Heart left ventricle (tissue), 16 donors: ENCODE data around the gene IGF2R. TPM values are rescaled to one million over a fixed set of nuclear protein-coding genes. Genes with fewer than 3 reads are reported as not detected.

Experiments used
- ATAC-seq, 4 donors: fragments of 200-7000 bp; cut with Tn5 transposase; one replicate each; pipeline ENCODE4 v1.9.1; 2020 to 2022; ENCODE audit warnings: moderate library complexity in 4 of 4, mild to moderate bottlenecking in 3 of 4, moderate number of reproducible peaks in 1 of 4
- DNase-seq, 5 donors: peaks; one replicate each; pipeline ENCODE4 v3.0.0-alpha.2; 2020
- H3K27ac ChIP-seq, 12 donors: fragments of 200-600 bp; sonication (generic) in 4 of 12; one replicate each; pipeline versions ENCODE4 v1.5.0 to v1.8.0; 2016 to 2022; ENCODE audit warnings: mild to moderate bottlenecking in 2 of 12
- H3K27me3 ChIP-seq, 9 donors: fragments of 200-600 bp; sonication (generic) in 2 of 9; one replicate each; pipeline versions ENCODE4 v1.5.1 to v1.8.0; 2016 to 2022; ENCODE audit warnings: mild to moderate bottlenecking in 3 of 9
- H3K36me3 ChIP-seq, 9 donors: fragments of 200-600 bp; sonication (generic) in 2 of 9; one replicate each; pipeline versions ENCODE4 v1.5.0 to v1.8.0; 2018 to 2022; ENCODE audit warnings: mild to moderate bottlenecking in 2 of 9
- H3K4me1 ChIP-seq, 12 donors: fragments of 200-600 bp; sonication (generic) in 4 of 12; one replicate each; pipeline versions ENCODE4 v1.5.0 to v1.8.0; 2016 to 2022; ENCODE audit warnings: mild to moderate bottlenecking in 3 of 12
- H3K4me3 ChIP-seq, 12 donors: fragments of 200-600 bp; sonication (generic) in 4 of 12; one replicate each; pipeline versions ENCODE4 v1.5.0 to v1.8.0; 2017 to 2022; ENCODE audit warnings: mild to moderate bottlenecking in 9 of 12, moderate library complexity in 4 of 12
- H3K9me3 ChIP-seq, 12 donors: fragments of 200-600 bp; sonication (generic) in 4 of 12; one replicate each; pipeline versions ENCODE4 v1.5.0 to v1.8.0; 2016 to 2022; ENCODE audit warnings: mild to moderate bottlenecking in 1 of 12
- CTCF ChIP-seq, 12 donors: fragments of 200-600 bp; sonication (generic) in 4 of 12; IDR thresholded peaks; one replicate each; pipeline versions ENCODE4 v1.5.0 to v1.8.0; 2018 to 2022; ENCODE audit warnings: antibody characterized with exemption in 12 of 12, mild to moderate bottlenecking in 5 of 12
- POLR2A ChIP-seq, 2 donors: fragments of 450-650 bp; IDR thresholded peaks; one replicate each; pipeline ENCODE4 v1.6.1; 2017; ENCODE audit warnings: antibody characterized with exemption in 2 of 2, mild to moderate bottlenecking in 2 of 2, moderate library complexity in 2 of 2
- WGBS, 4 donors: extraction: QIAGEN DNeasy Blood & Tissue Kit in 2 of 4; methylation state at CpG; one replicate each; pipeline versions ENCODE4 v1.1.5 to v1.1.7; 2013 to 2018; 5-methylcytosine and 5-hydroxymethylcytosine counted together
- intact Hi-C, 10 donors: fragments of 100-400 bp; cut with DNase I; formaldehyde crosslinking; loops; one replicate each; pipeline versions ENCODE4 v1.11.1 to v1.14.2; 2022
- polyA plus RNA-seq, 2 donors: library from polyadenylated mRNA; stranded (reverse); fragments of 200-250 nt; gene quantifications; one replicate each; pipeline ENCODE4 v1.2.3, GENCODE V29; 2013
- total RNA-seq, 9 donors: library from RNA; depleted of rRNA in 2 of 9; stranded (reverse); fragments of >200 nt in 2 of 9; fragmentation: NEBNext Ultra II Directional in 3 of 9; extraction: Animal tissue kit (Norgen Biotek cat#: 25700) in 3 of 9; gene quantifications; one replicate each; pipeline versions ENCODE4 v1.1.0 to v1.2.4, GENCODE V29; 2016 to 2023
- donor health status: ischemic (EF 13 %, LVEDD 7.1; RV severe dilation, severe dysfunction).
- donor health status: healthy with polysubstance abuse.
- donor health status: DM: no; HTN: yes; CAD: no.
- donor health status: DM: no; HTN: no; CAD: no.
- donor health status: ischemic (EF 25% LVEDD 6.9; RV normal size, moderate dysfunction).
- donor health status: ischemic (EF 25% LVEDD 5.7; RV mildly dilated, moderate dysfunction).
- donor health status: healthy.
- donor health status: DM: yes; HTN: yes; CAD: no.
- donor health status: ischemic (EF 35%, LVEDD 5.7; RV mildly dilated, moderate dysfunction).
- donor health status: nonischemic (EF 11% LVEDD 7.7; RV severe dilation, severe dysfunction).
- donor health status: DM: yes; HTN: yes; CAD: no.
- donor health status: PGD.
- donor health status: ischemic (EF 29% LVEDD 5.4; RV normal size, mild dysfunction).
- donor health status: nonischemic (EF 23%, LVEDD 6.1; RV moderate dilation, normal function).

IGF2R gene
- total and polyA plus RNA-seq, 11 donors, result 15.4 to 111 (median 68.5) TPM

- intact Hi-C loops, result no loop called here
- no peaks in the 10 kb centered on the region for H3K36me3 ChIP-seq
- no peak overlapping the region for H3K4me3 ChIP-seq
- no peak for ATAC-seq
- H3K27me3 ChIP-seq, result no peaks in the 10 kb centered on the region
- H3K9me3 ChIP-seq, result peaks cover 0 to 19% (median 0%) of the 10 kb centered on the region in 12 donors
- no peak for TF ChIP-seq POLR2A (IDR thresholded peaks at IDR 0.05)
- TF ChIP-seq CTCF (IDR thresholded peaks at IDR 0.05), result no peak
- no peak overlapping the region for H3K27ac ChIP-seq
- no peaks in the 10 kb centered on the region for H3K4me1 ChIP-seq
- 92 to 96% (median 95%) methylated on average over 3 of the region's 3 CpGs for WGBS, 4 donors
- no peak for DNase-seq
Measured at GRCh38 chr6:160154471-160154870, 185.6 kb downstream of the IGF2R start.

GRCh38 chr6:160156842-160157241, 188.0 kb downstream of the IGF2R start:
- TF ChIP-seq POLR2A (IDR thresholded peaks at IDR 0.05) (no peak), CTCF (IDR thresholded peaks at IDR 0.05) (no peak)
- ATAC-seq (no peak), DNase-seq (no peak)
- H3K27me3 ChIP-seq, result no peaks in the 10 kb centered on the region
- no peaks in the 10 kb centered on the region for H3K36me3 ChIP-seq
- H3K4me3 ChIP-seq, result no peak overlapping the region
- WGBS, 4 donors, result 85 to 93% (median 87%) methylated on average over 1 of the region's 1 CpG
- intact Hi-C loops, result no loop called here
- peaks cover 0 to 4% (median 0%) of the 10 kb centered on the region in 12 donors for H3K4me1 ChIP-seq
- no peak overlapping the region for H3K27ac ChIP-seq
- peaks cover 0 to 19% (median 0%) of the 10 kb centered on the region in 12 donors for H3K9me3 ChIP-seq

GRCh38 chr6:160160450-160160849, 191.6 kb downstream of the IGF2R start:
- DNase-seq (no peak), ATAC-seq (no peak)
- intact Hi-C loops, result no loop called here
- no peak for TF ChIP-seq CTCF (IDR thresholded peaks at IDR 0.05)
- no peak for TF ChIP-seq POLR2A (IDR thresholded peaks at IDR 0.05)
- Histone ChIP-seq H3K4me1 (peaks cover 0 to 4% (median 0%) of the 10 kb centered on the region in 12 donors), H3K27me3 (no peaks in the 10 kb centered on the region), H3K36me3 (no peaks in the 10 kb centered on the region), H3K27ac (no peak overlapping the region), H3K4me3 (no peak overlapping the region), H3K9me3 (no peaks in the 10 kb centered on the region)
- WGBS, 4 donors, result 52 to 73% (median 66%) methylated on average over 6 of the region's 6 CpGs

Other genes with a start within 250 kb of the IGF2R start
- 10 to 100 TPM; 39.0 to 70.2 (median 48.2) TPM for gene WTAP, start 241.6 kb upstream of the IGF2R start, total RNA-seq
- 10 to 100 TPM; 30.7 to 75.3 TPM for gene WTAP, start 241.6 kb upstream of the IGF2R start, polyA plus RNA-seq
- 1 to 10 TPM; 1.3 to 9.9 (median 7.3) TPM for gene ACAT2, start 207.0 kb upstream of the IGF2R start, total RNA-seq
- gene ACAT2, start 207.0 kb upstream of the IGF2R start, polyA plus RNA-seq, result 10 to 100 TPM in 1 of 2 donors, 1 to 10 TPM in 1; 2.8 to 18.1 TPM
- gene TCP1, start 179.5 kb upstream of the IGF2R start, total RNA-seq, result 100 to 1,000 TPM; 107 to 184 (median 142) TPM
- 100 to 1,000 TPM in 1 of 2 donors, 10 to 100 TPM in 1; 89.2 to 241 TPM for gene TCP1, start 179.5 kb upstream of the IGF2R start, polyA plus RNA-seq
- gene MRPL18, start 178.6 kb upstream of the IGF2R start, total RNA-seq, result 10 to 100 TPM; 52.4 to 91.1 (median 61.4) TPM
- gene MRPL18, start 178.6 kb upstream of the IGF2R start, polyA plus RNA-seq, result 100 to 1,000 TPM; 114 to 145 TPM
- gene PNLDC1, start 168.8 kb upstream of the IGF2R start, total RNA-seq, result under 1 TPM in 4 of 9 donors, not detected in 5; 0.19 to 0.67 (median 0.26) TPM
- under 1 TPM in 1 of 2 donors, not detected in 1; 0.04 TPM for gene PNLDC1, start 168.8 kb upstream of the IGF2R start, polyA plus RNA-seq
- under 1 TPM in 2 of 9 donors, not detected in 7; 0.05 to 0.08 TPM for gene MAS1, start 78.1 kb upstream of the IGF2R start, total RNA-seq
- gene MAS1, start 78.1 kb upstream of the IGF2R start, polyA plus RNA-seq, result not detected
- gene SLC22A1, start 152.7 kb downstream of the IGF2R start, total RNA-seq, result 1 to 10 TPM in 1 of 9 donors, under 1 TPM in 4, not detected in 4; 0.29 to 1.4 (median 0.42) TPM
- gene SLC22A1, start 152.7 kb downstream of the IGF2R start, polyA plus RNA-seq, result under 1 TPM; 0.10 to 0.23 TPM